Mesenchymal stem cell (in vitro differentiated cells and primary cell): ENCODE measurements around the gene PLEKHM2.

ENCODE experiments used
- DNase-seq: peaks from one replicate; pipeline ENCODE4 v3.0.0-alpha.2; 2013
- H2AFZ ChIP-seq: one replicate; pipeline ENCODE4 v1.6.1; 2013; ENCODE audit warnings: low read depth, mild to moderate bottlenecking, control low read depth, inconsistent platforms, low read length, moderate library complexity
- H2AK5ac ChIP-seq: 2 replicates; pipeline ENCODE4 v1.6.1; 2013; ENCODE audit warnings: low read length, moderate library complexity, mild to moderate bottlenecking, inconsistent platforms; ENCODE audit not compliant: severe bottlenecking
- H2BK120ac ChIP-seq: one replicate; pipeline ENCODE4 v1.6.1; 2013; ENCODE audit warnings: low read depth, mild to moderate bottlenecking, inconsistent platforms, low read length, moderate library complexity
- H2BK12ac ChIP-seq, 2 experiments: one replicate each; pipeline ENCODE4 v1.6.1; 2013; ENCODE audit warnings: inconsistent platforms in 2 of 2, low read length in 2 of 2, mild to moderate bottlenecking in 2 of 2, moderate library complexity in 2 of 2, control low read depth in 1 of 2
- H2BK15ac ChIP-seq: one replicate; pipeline ENCODE4 v1.6.1; 2013; ENCODE audit warnings: mild to moderate bottlenecking, low read depth, inconsistent platforms; ENCODE audit not compliant: poor library complexity, severe bottlenecking
- H2BK5ac ChIP-seq: 2 replicates; pipeline ENCODE4 v1.6.1; 2013; ENCODE audit warnings: low read depth, mild to moderate bottlenecking, low read length, control low read depth, inconsistent platforms; ENCODE audit not compliant: poor library complexity, severe bottlenecking
- H3K14ac ChIP-seq, 2 experiments: one replicate each; pipeline ENCODE4 v1.6.1; 2013; ENCODE audit warnings: inconsistent platforms in 2 of 2, low read length in 2 of 2, control low read depth in 1 of 2, mild to moderate bottlenecking in 1 of 2, moderate library complexity in 1 of 2
- H3K18ac ChIP-seq, 2 experiments: one replicate each; pipeline ENCODE4 v1.6.1; 2013; ENCODE audit warnings: inconsistent platforms in 2 of 2, low read length in 2 of 2, control low read depth in 1 of 2, low read depth in 1 of 2, mild to moderate bottlenecking in 1 of 2
- H3K23ac ChIP-seq, 2 experiments: one replicate each; pipeline ENCODE4 v1.6.1; 2013; ENCODE audit warnings: inconsistent platforms in 2 of 2, low read length in 2 of 2, mild to moderate bottlenecking in 2 of 2, moderate library complexity in 2 of 2, control low read depth in 1 of 2
- H3K27ac ChIP-seq: 2 replicates; pipeline ENCODE4 v1.5.1; 2013; ENCODE audit warnings: mild to moderate bottlenecking, moderate library complexity, low read length, control low read depth, inconsistent platforms; ENCODE audit not compliant: poor library complexity, severe bottlenecking
- H3K27me3 ChIP-seq, 2 experiments: 2 replicates each; pipeline versions ENCODE4 v1.6.1 to v1.7.0; 2013; ENCODE audit warnings: low read length in 2 of 2, mild to moderate bottlenecking in 2 of 2, moderate library complexity in 2 of 2, control low read depth in 1 of 2, inconsistent platforms in 1 of 2; ENCODE audit not compliant: control insufficient read depth in 1 of 2, insufficient read depth in 1 of 2
- H3K36me3 ChIP-seq, 2 experiments: 2 replicates each; pipeline versions ENCODE4 v1.6.1 to v1.7.0; 2013; ENCODE audit warnings: low read length in 2 of 2, control low read depth in 1 of 2, inconsistent platforms in 1 of 2, low read depth in 1 of 2, mild to moderate bottlenecking in 1 of 2; ENCODE audit not compliant: insufficient read depth in 2 of 2, control insufficient read depth in 1 of 2
- H3K4ac ChIP-seq, 2 experiments: one replicate each; pipeline ENCODE4 v1.6.1; 2013; ENCODE audit warnings: inconsistent platforms in 2 of 2, low read length in 2 of 2, mild to moderate bottlenecking in 2 of 2, moderate library complexity in 2 of 2, control low read depth in 1 of 2, low read depth in 1 of 2
- H3K4me1 ChIP-seq: 2 replicates; pipeline ENCODE4 v1.6.1; 2013; ENCODE audit warnings: low read depth, low read length, control low read depth; ENCODE audit not compliant: control insufficient read depth, insufficient read depth
- H3K4me2 ChIP-seq: 2 replicates; pipeline ENCODE4 v1.6.1; 2013; ENCODE audit warnings: low read length, mild to moderate bottlenecking, inconsistent platforms; ENCODE audit not compliant: poor library complexity, severe bottlenecking
- H3K4me3 ChIP-seq, 2 experiments: 2 replicates each; pipeline versions ENCODE4 v1.5.1 to v1.7.0; 2013; ENCODE audit warnings: low read length in 2 of 2, mild to moderate bottlenecking in 2 of 2, control low read depth in 1 of 2, low read depth in 1 of 2; ENCODE audit not compliant: insufficient read depth in 1 of 2
- H3K79me1 ChIP-seq: replicated peaks from 2 replicates; pipeline ENCODE4 v1.6.1; 2013; ENCODE audit warnings: mild to moderate bottlenecking, control low read depth, low read length, inconsistent platforms; ENCODE audit not compliant: poor library complexity, severe bottlenecking
- H3K9ac ChIP-seq: 2 replicates; pipeline ENCODE4 v1.7.0; 2013; ENCODE audit warnings: mild to moderate bottlenecking, low read length, moderate library complexity
- H3K9me3 ChIP-seq: 2 replicates; pipeline ENCODE4 v1.7.0; 2013; ENCODE audit warnings: mild to moderate bottlenecking, low read length; ENCODE audit not compliant: control insufficient read depth
- H4K8ac ChIP-seq: one replicate; pipeline ENCODE4 v1.6.1; 2013; ENCODE audit warnings: inconsistent platforms, mild to moderate bottlenecking, low read length, moderate library complexity
- H4K91ac ChIP-seq: one replicate; pipeline ENCODE4 v1.6.1; 2013; ENCODE audit warnings: mild to moderate bottlenecking, low read length, inconsistent platforms
- WGBS: methylation state at CpG from one replicate; pipeline ENCODE4 v1.1.7; 2013; ENCODE audit warnings: mixed read lengths; 5-methylcytosine and 5-hydroxymethylcytosine counted together

Gene PLEKHM2

DNA sequence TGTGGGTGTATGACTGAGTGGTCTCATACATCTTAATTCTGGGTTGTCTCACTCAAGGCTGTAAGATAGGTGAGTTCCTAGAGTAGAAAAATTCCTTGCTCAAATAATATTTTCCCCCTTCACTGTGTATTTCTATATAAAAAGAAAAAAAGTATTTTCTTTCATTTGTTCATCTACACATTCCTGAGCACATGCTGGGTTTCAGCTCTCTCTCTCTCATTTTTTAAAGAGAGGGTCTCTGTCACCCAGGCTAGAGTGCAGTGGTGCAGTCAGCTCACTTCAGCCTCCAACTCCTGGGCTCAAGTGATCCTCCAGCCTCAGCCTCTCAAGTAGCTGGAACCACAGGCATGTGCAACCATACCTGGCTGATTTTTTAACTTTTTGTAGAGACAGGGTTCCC is 44.9 kb upstream of the PLEKHM2 start:
- H2AFZ ChIP-seq = no peak overlapping the region
- H2BK5ac ChIP-seq = no peak overlapping the region
- peaks cover 36 to 95% of the 10 kb centered on the region in 2 experiments for H3K36me3 ChIP-seq
- H3K23ac ChIP-seq = no peak overlapping the region
- no peak overlapping the region for H3K18ac ChIP-seq
- H3K27me3 ChIP-seq = no peaks in the 10 kb centered on the region
- DNase-seq = no peak
- no peak overlapping the region for H2BK12ac ChIP-seq
- H3K79me1 ChIP-seq = peaks cover 21% of the 10 kb centered on the region
- no peak overlapping the region for H3K4me3 ChIP-seq
- H4K8ac ChIP-seq = no peak overlapping the region
- H3K14ac ChIP-seq = no peak overlapping the region
- H3K9ac ChIP-seq = no peak overlapping the region
- no peaks in the 10 kb centered on the region for H3K9me3 ChIP-seq
- H2BK15ac ChIP-seq = no peak overlapping the region
- H3K27ac ChIP-seq = no peak overlapping the region
- no peak overlapping the region for H2BK120ac ChIP-seq
- H2AK5ac ChIP-seq = no peak overlapping the region
- no peak overlapping the region for H4K91ac ChIP-seq
- H3K4me2 ChIP-seq = no peak overlapping the region
- H3K4ac ChIP-seq = no peak overlapping the region
- peaks cover 2% of the 10 kb centered on the region for H3K4me1 ChIP-seq

DNA sequence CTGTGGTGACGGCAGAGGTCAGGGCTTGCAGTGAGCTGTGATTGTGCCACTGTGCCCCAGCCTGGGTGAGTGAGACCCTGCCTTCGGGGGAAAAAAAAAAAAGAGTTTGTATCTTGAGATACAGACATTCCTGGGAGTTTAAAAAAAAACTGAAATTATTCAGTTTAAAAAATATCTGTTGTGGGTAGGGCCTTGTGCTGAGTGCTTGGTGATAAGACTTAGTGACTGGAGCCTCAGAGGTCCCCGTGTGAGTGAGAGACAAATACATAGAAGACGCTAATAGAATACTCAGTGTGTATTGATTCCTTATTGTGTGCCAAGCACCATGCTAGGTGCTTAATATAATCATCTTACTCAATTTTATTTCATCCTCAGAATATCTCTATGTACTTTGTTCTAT is 44.2 kb upstream of the PLEKHM2 start:
- Histone ChIP-seq H4K8ac (no peak overlapping the region), H2BK12ac (no peak overlapping the region), H2BK120ac (no peak overlapping the region), H3K4me2 (no peak overlapping the region), H3K9ac (no peak overlapping the region), H3K9me3 (no peaks in the 10 kb centered on the region), H3K4ac (no peak overlapping the region), H3K79me1 (peaks cover 20% of the 10 kb centered on the region), H3K18ac (no peak overlapping the region), H3K14ac (no peak overlapping the region), H3K36me3 (peaks cover 30 to 91% of the 10 kb centered on the region in 2 experiments), H3K4me1 (peaks cover 2% of the 10 kb centered on the region), H2AFZ (no peak overlapping the region), H3K27me3 (no peaks in the 10 kb centered on the region), H2AK5ac (no peak overlapping the region), H2BK5ac (no peak overlapping the region), H2BK15ac (no peak overlapping the region), H3K4me3 (no peak overlapping the region), H3K23ac (no peak overlapping the region), H3K27ac (no peak overlapping the region), H4K91ac (no peak overlapping the region)
- DNase-seq = no peak
- WGBS = over 99% methylated on average over 3 of the region's 4 CpGs

DNA sequence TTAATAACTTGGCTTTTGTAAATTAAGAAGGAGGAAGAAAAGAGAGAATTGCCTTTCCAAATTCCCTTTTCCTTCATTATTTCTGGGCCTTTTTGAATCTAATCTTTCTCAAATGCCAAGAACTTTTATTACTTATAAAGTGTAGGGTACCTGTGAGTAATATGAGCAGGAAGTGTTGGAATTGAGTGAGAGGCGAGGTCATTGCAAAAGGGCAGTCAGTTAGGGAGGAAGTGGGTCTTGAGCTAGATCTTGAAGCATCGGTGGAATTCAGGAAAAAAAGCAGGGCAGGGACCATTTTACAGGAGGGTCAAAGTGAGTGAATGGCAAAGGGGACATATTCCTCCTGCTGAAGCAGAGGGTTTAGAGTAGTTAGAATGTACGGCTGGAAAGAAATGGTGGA is 43.5 kb upstream of the PLEKHM2 start:
- no peaks in the 10 kb centered on the region for H3K9me3 ChIP-seq
- no peak overlapping the region for H3K9ac ChIP-seq
- no peaks in the 10 kb centered on the region for H3K27me3 ChIP-seq
- H3K23ac ChIP-seq = no peak overlapping the region
- H3K4me3 ChIP-seq = no peak overlapping the region
- peaks cover 2% of the 10 kb centered on the region for H3K4me1 ChIP-seq
- DNase-seq = no peak
- no peak overlapping the region for H3K27ac ChIP-seq
- no peak overlapping the region for H4K8ac ChIP-seq
- peaks cover 29 to 91% of the 10 kb centered on the region in 2 experiments for H3K36me3 ChIP-seq
- no peak overlapping the region for H4K91ac ChIP-seq
- no peak overlapping the region for H3K4me2 ChIP-seq
- H3K4ac ChIP-seq = no peak overlapping the region
- H2BK5ac ChIP-seq = no peak overlapping the region
- no peak overlapping the region for H2AK5ac ChIP-seq
- 74% methylated on average over 3 of the region's 3 CpGs for WGBS
- no peak overlapping the region for H2BK12ac ChIP-seq
- H3K14ac ChIP-seq = no peak overlapping the region
- peaks cover 24% of the 10 kb centered on the region for H3K79me1 ChIP-seq
- H2BK120ac ChIP-seq = no peak overlapping the region
- H2AFZ ChIP-seq = no peak overlapping the region
- H3K18ac ChIP-seq = no peak overlapping the region
- H2BK15ac ChIP-seq = no peak overlapping the region

DNA sequence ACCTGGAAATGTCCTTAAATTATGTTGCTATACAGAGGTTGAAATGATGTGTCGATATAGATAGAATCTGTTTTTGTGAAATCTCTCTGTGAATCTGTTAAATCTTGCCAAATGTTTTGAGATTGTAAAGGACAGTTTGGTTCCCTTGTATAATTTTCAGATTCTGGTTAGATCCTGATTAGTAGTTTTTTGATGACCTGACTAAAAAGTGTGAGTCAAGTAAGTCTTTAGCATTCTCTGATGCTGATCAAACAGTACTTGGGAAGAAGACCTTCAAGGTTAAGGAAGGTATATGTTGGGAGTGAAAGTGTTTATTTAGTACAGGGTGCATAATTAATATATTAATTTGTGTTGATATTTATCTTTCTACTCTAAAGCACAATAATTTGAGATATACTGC is 34.2 kb upstream of the PLEKHM2 start:
- Histone ChIP-seq H3K18ac (no peak overlapping the region), H4K8ac (no peak overlapping the region), H3K36me3 (peaks cover 28 to 85% of the 10 kb centered on the region in 2 experiments), H3K4ac (no peak overlapping the region), H3K9ac (peak overlapping the region; percentile 74), H3K4me2 (no peak overlapping the region), H3K27ac (no peak overlapping the region), H2BK12ac (no peak overlapping the region), H2BK120ac (no peak overlapping the region), H2BK5ac (no peak overlapping the region), H3K14ac (no peak overlapping the region), H2AK5ac (no peak overlapping the region), H3K4me3 (no peak overlapping the region), H2AFZ (no peak overlapping the region), H3K79me1 (peaks cover 22% of the 10 kb centered on the region), H4K91ac (no peak overlapping the region), H3K27me3 (no peaks in the 10 kb centered on the region), H3K23ac (no peak overlapping the region), H3K9me3 (no peaks in the 10 kb centered on the region), H3K4me1 (no peaks in the 10 kb centered on the region), H2BK15ac (no peak overlapping the region)
- WGBS = 98% methylated on average over 1 of the region's 1 CpG
- no peak for DNase-seq
